H1 (cell line): ENCODE measurements around the gene YY1AP1. TPM values are rescaled to one million over a fixed set of nuclear protein-coding genes. Genes with fewer than 3 reads are reported as not detected.
"Not testable (repeated sequence)": the region's sequence is repeated elsewhere in the genome, so short reads cannot be mapped to it uniquely, and the experiment has no call there.

Source experiments
- CTCF ChIA-PET: fragments of 300-600 bp; sonication (Branson Sonifier 250); formaldehyde crosslinking; loops from one replicate; lab custom pipeline; 2021; ENCODE audit not compliant: partially characterized antibody; lab: Charles Lee
- POLR2A ChIA-PET: fragments of 300-600 bp; sonication (Branson Sonifier 250); formaldehyde crosslinking; loops from one replicate; lab custom pipeline; 2021; ENCODE audit warnings: inconsistent platforms; ENCODE audit not compliant: partially characterized antibody; lab: Charles Lee
- DNase-seq, 2 experiments: peaks; one replicate each; pipeline versions ENCODE4 v3.0.0 to v3.0.0-alpha.2; 2010 to 2022; ENCODE audit warnings: low spot score in 2 of 2, low read depth in 1 of 2, mixed read lengths in 1 of 2
- FAIRE-seq: peaks from 2 replicates; lab custom pipeline; 2011; peaks lifted over from hg19 to GRCh38; lab: Jason Lieb, UNC
- H2AFZ ChIP-seq: 2 replicates; pipeline ENCODE4 v1.8.1; 2012; ENCODE audit warnings: low read length, inconsistent platforms
- H2AK5ac ChIP-seq: 2 replicates; pipeline ENCODE4 v1.6.1; 2013; ENCODE audit warnings: low read depth, low read length
- H2BK120ac ChIP-seq: replicated peaks from 2 replicates; pipeline ENCODE3; 2013; ENCODE audit warnings: low read depth, low read length, inconsistent platforms
- H2BK12ac ChIP-seq: 2 replicates; pipeline ENCODE4 v1.6.1; 2013; ENCODE audit warnings: low read depth, low read length
- H2BK15ac ChIP-seq: 2 replicates; pipeline ENCODE4 v1.6.1; 2013; ENCODE audit warnings: low read length
- H2BK20ac ChIP-seq: 2 replicates; pipeline ENCODE4 v1.6.1; 2013; ENCODE audit warnings: low read length
- H2BK5ac ChIP-seq: 2 replicates; pipeline ENCODE4 v1.6.1; 2013; ENCODE audit warnings: low read depth, low read length
- H3K14ac ChIP-seq: 2 replicates; pipeline ENCODE4 v1.6.1; 2013; ENCODE audit warnings: inconsistent platforms; ENCODE audit not compliant: insufficient read length
- H3K18ac ChIP-seq: 2 replicates; pipeline ENCODE4 v1.6.1; 2013; ENCODE audit warnings: low read length; ENCODE audit errors: extremely low read depth
- H3K23ac ChIP-seq: 2 replicates; pipeline ENCODE4 v1.6.1; 2013; ENCODE audit warnings: inconsistent platforms; ENCODE audit not compliant: insufficient read length
- H3K23me2 ChIP-seq: 2 replicates; pipeline ENCODE4 v1.6.1; 2013; ENCODE audit warnings: low read depth, low read length
- H3K27ac ChIP-seq: 2 replicates; pipeline ENCODE4 v1.6.1; 2011; ENCODE audit warnings: low read depth, low read length, inconsistent platforms
- H3K27me3 ChIP-seq, 4 experiments: replicated peaks in 1 of 4; 1 replicate in 1 of 4; 2 replicates in 3 of 4; pipeline versions ENCODE4 v1.6.1 to v1.8.1; 2011 to 2013; ENCODE audit warnings: low read length in 3 of 4, mild to moderate bottlenecking in 3 of 4, inconsistent platforms in 2 of 4, mixed read lengths in 2 of 4, moderate library complexity in 1 of 4; ENCODE audit not compliant: control insufficient read depth in 3 of 4, insufficient read depth in 3 of 4; ENCODE audit errors: extremely low read depth in 1 of 4
- H3K36me3 ChIP-seq, 4 experiments: 2 replicates each; pipeline versions ENCODE4 v1.6.1 to v1.8.1; 2011 to 2013; ENCODE audit warnings: mild to moderate bottlenecking in 4 of 4, low read length in 3 of 4, moderate library complexity in 2 of 4, control low read depth in 1 of 4, inconsistent platforms in 1 of 4; ENCODE audit not compliant: insufficient read depth in 4 of 4, control insufficient read depth in 2 of 4
- H3K4ac ChIP-seq: replicated peaks from 2 replicates; pipeline ENCODE3; 2013; ENCODE audit warnings: low read length, low read depth, mixed read lengths, inconsistent platforms; ENCODE audit not compliant: insufficient read length
- H3K4me1 ChIP-seq, 4 experiments: replicated peaks in 1 of 4; 1 replicate in 1 of 4; 2 replicates in 3 of 4; pipeline versions ENCODE4 v1.6.1 to v1.8.1; 2011 to 2013; ENCODE audit warnings: low read length in 3 of 4, inconsistent platforms in 2 of 4, mixed read lengths in 1 of 4; ENCODE audit not compliant: insufficient read depth in 4 of 4, control insufficient read depth in 3 of 4
- H3K4me2 ChIP-seq, 2 experiments: 2 replicates each; pipeline versions ENCODE4 v1.6.1 to v1.8.1; 2011 to 2013; ENCODE audit warnings: low read depth in 2 of 2, low read length in 2 of 2, control low read depth in 1 of 2, inconsistent platforms in 1 of 2, mild to moderate bottlenecking in 1 of 2; ENCODE audit not compliant: insufficient read depth in 1 of 2
- H3K4me3 ChIP-seq, 4 experiments: fragments of 200-600, 300-600 bp in 1 of 4; sonication (generic), shearing (Covaris generic), sonication (Bioruptor Twin) in 1 of 4; 2 replicates each; pipeline versions ENCODE4 v1.5.1 to v1.8.1; 2011 to 2016; ENCODE audit warnings: low read length in 4 of 4, low read depth in 3 of 4, control low read depth in 2 of 4, inconsistent platforms in 2 of 4, mild to moderate bottlenecking in 2 of 4, mixed read lengths in 1 of 4, moderate library complexity in 1 of 4; ENCODE audit not compliant: insufficient read depth in 2 of 4; ENCODE audit errors: extremely low read depth in 1 of 4
- H3K56ac ChIP-seq: replicated peaks from 2 replicates; pipeline ENCODE3; 2013; ENCODE audit warnings: low read depth, mild to moderate bottlenecking, mixed read lengths, low read length, inconsistent platforms; ENCODE audit not compliant: insufficient read length
- H3K79me1 ChIP-seq: 2 replicates; pipeline ENCODE4 v1.6.1; 2013; ENCODE audit warnings: low read depth, low read length, control low read depth
- H3K79me2 ChIP-seq, 2 experiments: 2 replicates each; pipeline versions ENCODE4 v1.6.1 to v1.8.1; 2012 to 2013; ENCODE audit warnings: low read length in 2 of 2, mild to moderate bottlenecking in 2 of 2, inconsistent platforms in 1 of 2; ENCODE audit not compliant: insufficient read depth in 2 of 2, control insufficient read depth in 1 of 2
- H3K9ac ChIP-seq, 4 experiments: replicated peaks in 1 of 4; 1 replicate in 1 of 4; 2 replicates in 3 of 4; pipeline versions ENCODE4 v1.6.1 to v1.8.1; 2011 to 2013; ENCODE audit warnings: low read depth in 3 of 4, low read length in 3 of 4, control low read depth in 2 of 4, mild to moderate bottlenecking in 2 of 4, moderate library complexity in 2 of 4, inconsistent platforms in 1 of 4; ENCODE audit errors: extremely low read depth in 1 of 4
- H3K9me3 ChIP-seq, 2 experiments: 2 replicates each; pipeline versions ENCODE4 v1.6.1 to v1.8.1; 2012 to 2013; ENCODE audit warnings: mild to moderate bottlenecking in 2 of 2, moderate library complexity in 2 of 2, control low read depth in 1 of 2, inconsistent platforms in 1 of 2, low read depth in 1 of 2, low read length in 1 of 2, mixed read lengths in 1 of 2; ENCODE audit not compliant: insufficient read depth in 2 of 2
- H4K20me1 ChIP-seq, 2 experiments: replicated peaks in 1 of 2; 2 replicates each; pipeline versions ENCODE3 to v1.8.1; 2011 to 2013; ENCODE audit warnings: inconsistent platforms in 2 of 2, low read length in 2 of 2, mild to moderate bottlenecking in 1 of 2; ENCODE audit not compliant: insufficient read depth in 2 of 2, control insufficient read depth in 1 of 2
- H4K5ac ChIP-seq: 2 replicates; pipeline ENCODE4 v1.6.1; 2013; ENCODE audit warnings: low read length, low read depth, mixed read lengths, inconsistent platforms; ENCODE audit not compliant: insufficient read length
- H4K8ac ChIP-seq: 2 replicates; pipeline ENCODE4 v1.8.0; 2013; ENCODE audit warnings: mild to moderate bottlenecking, moderate library complexity, low read length, inconsistent platforms; ENCODE audit not compliant: insufficient read depth; ENCODE audit errors: extremely low read depth
- H4K91ac ChIP-seq: replicated peaks from 2 replicates; pipeline ENCODE3; 2013; ENCODE audit warnings: low read length, mixed read lengths, inconsistent platforms; ENCODE audit not compliant: insufficient read length
- PHF8 ChIP-seq: fragments of 200-600 bp; sonication (generic); conservative IDR thresholded peaks from 2 replicates; pipeline ENCODE4 v1.7.1; 2012; ENCODE audit warnings: low read depth, mild to moderate bottlenecking, inconsistent platforms, low read length, moderate library complexity
- SAP30 ChIP-seq: fragments of 300-600 bp; sonication (generic); IDR thresholded peaks from 2 replicates; pipeline ENCODE4 v1.7.1; 2012; ENCODE audit warnings: low read length, moderate library complexity, mild to moderate bottlenecking, inconsistent platforms; ENCODE audit not compliant: insufficient read depth, insufficient replicate concordance
- SIN3A ChIP-seq, 2 experiments: IDR thresholded peaks in 1 of 2; conservative IDR thresholded peaks in 1 of 2; 2 replicates each; pipeline ENCODE4 v1.6.1; 2011 to 2012; ENCODE audit warnings: low read length in 2 of 2, improper control_type of control experiment in 1 of 2, low read depth in 1 of 2, mild to moderate bottlenecking in 1 of 2
- TAF1 ChIP-seq: IDR thresholded peaks from 2 replicates; pipeline ENCODE4 v1.6.1; 2011; ENCODE audit warnings: mild to moderate bottlenecking, low read depth, low read length
- TAF7 ChIP-seq: optimal IDR thresholded peaks from 2 replicates; pipeline ENCODE3; 2011; ENCODE audit warnings: low read depth, mild to moderate bottlenecking, inconsistent platforms, low read length, moderate library complexity, borderline replicate concordance
- WGBS, 2 experiments: shearing (Covaris generic) in 1 of 2; methylation state at CpG; one replicate each; pipeline versions ENCODE4 v1.1.6 to v1.1.7; 2013 to 2015; ENCODE audit warnings: low lambda C conversion rate in 2 of 2, mixed read lengths in 2 of 2, inconsistent platforms in 1 of 2, low coverage in 1 of 2, missing lambda C conversion rate in 1 of 2; ENCODE audit not compliant: insufficient replicate concordance in 2 of 2, insufficient coverage in 1 of 2, insufficient read length in 1 of 2; ENCODE audit errors: extremely low coverage in 1 of 2, missing lambda C conversion rate in 1 of 2; 5-methylcytosine and 5-hydroxymethylcytosine counted together
- polyA plus RNA-seq, 7 experiments: library from polyadenylated mRNA; depleted of rRNA in 3 of 7; stranded (reverse) in 5 of 7; unstranded in 2 of 7; fragments of >200 nt in 5 of 7; fragments of 200-250 nt in 2 of 7; gene quantifications; 1 replicate in 5 of 7; 2 replicates in 1 of 7; 4 replicates in 1 of 7; pipeline versions ENCODE4 v1.2.1 to v1.2.3, GENCODE V29; 2011 to 2013; ENCODE audit warnings: missing spikeins in 2 of 7, mixed read lengths in 2 of 7
- total RNA-seq: library from RNA; stranded (reverse); fragmentation: NEBNext Ultra II Directional; extraction: Animal tissue kit (Norgen Biotek cat#: 25700); gene quantifications from 2 replicates; pipeline ENCODE4 v1.2.1, GENCODE V29; 2021
- TF ChIP-seq, protein P1 (sequence below): IDR thresholded peaks from 2 replicates; pipeline ENCODE4 v1.6.1; 2012; ENCODE audit warnings: inconsistent platforms

Gene YY1AP1
- total and polyA plus RNA-seq, 2 of the 8 experiments (the other 6 are each of a cell fraction or from before 2014, with no cell fraction given) = 44.2 to 48.6 TPM

DNA sequence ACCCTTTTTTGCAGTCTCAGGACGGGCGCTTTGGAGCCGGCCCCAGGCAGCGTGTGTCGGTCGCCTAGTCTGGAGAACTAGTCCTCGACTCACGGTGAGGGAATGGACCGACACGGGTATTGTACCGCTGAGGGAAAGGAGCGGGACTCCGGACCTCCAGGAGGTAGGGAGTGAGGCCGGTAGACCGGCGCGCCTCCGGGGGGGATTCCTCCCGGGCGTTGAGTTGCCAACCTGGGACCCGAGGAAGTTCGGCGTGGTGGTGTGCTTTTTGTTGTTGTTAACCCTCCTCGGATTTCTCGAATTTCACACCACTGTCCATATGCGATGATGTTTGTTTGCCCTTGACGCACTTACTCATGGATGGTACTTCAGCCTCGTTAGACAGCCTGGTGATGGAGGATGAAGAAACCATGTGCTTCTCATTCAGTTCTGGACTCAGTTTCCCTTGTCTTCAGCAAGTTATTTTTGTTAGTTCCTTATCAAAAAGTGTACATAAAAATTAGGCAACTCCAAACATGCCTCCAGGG lies 570 bp upstream of the YY1AP1 start, which contains the start of gene DAP3:
Gene DAP3, plus strand, starts transcription at position 11 of the 527 bp plus-strand sequence. CDS start 20,689 bp downstream, outside the sequence.
- DNase-seq, FAIRE-seq, H3K9me3 ChIP-seq, H3K4me1 ChIP-seq, H3K23ac ChIP-seq, H3K79me1 ChIP-seq, H2AK5ac ChIP-seq, H3K14ac ChIP-seq, H4K20me1 ChIP-seq, H3K27me3 ChIP-seq, H3K23me2 ChIP-seq, POLR2A ChIA-PET: not testable (repeated sequence)
- Histone ChIP-seq H2BK5ac (peak within 1 kb of the TSS; percentile 100), H3K27ac (peak within 1 kb of the TSS; percentile 99), H2BK15ac (peak within 1 kb of the TSS; percentile 95; the same call in 1 of the 2 replicates), H4K91ac (peak within 1 kb of the TSS; percentile 98), H3K4me2 (peak within 1 kb of the TSS; percentile 77 to 80), H2BK120ac (peak within 1 kb of the TSS; percentile 99), H3K4ac (peak within 1 kb of the TSS; percentile 97), H3K9ac (peak within 1 kb of the TSS; percentile 86 to 98 (median 94)), H2AFZ (peak within 1 kb of the TSS; percentile 92; the same call in 1 of the 2 replicates), H2BK12ac (peak within 1 kb of the TSS; percentile 87; the same call in 1 of the 2 replicates), H4K5ac (peak within 1 kb of the TSS; percentile 99), H3K79me2 (peaks cover 5 to 82% of the 10 kb centered on the region in 2 experiments), H2BK20ac (peak within 1 kb of the TSS; percentile 48; the same call in 1 of the 2 replicates), H3K18ac (peak within 1 kb of the TSS; percentile 97), H3K4me3 (peak within 1 kb of the TSS; percentile 85 to 97 (median 93)), H3K56ac (peak within 1 kb of the TSS; percentile 73), H3K36me3 (peaks cover 0 to 27% (median 8%) of the 10 kb centered on the region in 4 experiments; a peak in 3 of 8 replicates), H4K8ac (peak within 1 kb of the TSS; percentile 93)
- WGBS, 2 experiments = 1% methylated on average over 21 of the region's 28 CpGs; no CpG with 5 or more reads in 1 of the 2 experiments
- CTCF ChIA-PET = interaction anchor here (0.7 kb wide), 1 partner anchor 439 kb away, joined by 3 read pairs; no protein-coding TSS in a partner anchor
- peak; percentile 67; the same call in 1 of the 2 replicates for TF ChIP-seq TAF1
- TF ChIP-seq, protein P1, sequence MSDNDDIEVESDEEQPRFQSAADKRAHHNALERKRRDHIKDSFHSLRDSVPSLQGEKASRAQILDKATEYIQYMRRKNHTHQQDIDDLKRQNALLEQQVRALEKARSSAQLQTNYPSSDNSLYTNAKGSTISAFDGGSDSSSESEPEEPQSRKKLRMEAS = peak; percentile 9; the same call in 1 of the 2 replicates
- TF ChIP-seq TAF7 = peak; percentile 12
- 0 out of 2 replicates have a peak, but pooled peaks have one; percentile 32 for TF ChIP-seq PHF8
- peak in 1 of 2 experiments; percentile 67; a peak in 1 of 4 replicates for TF ChIP-seq SIN3A (conservative IDR thresholded peaks at IDR 0.05 in 1 of 2, IDR thresholded peaks at IDR 0.05 in 1 of 2; ENCODE audit: low read depth in 1 of 2, low read length in 2 of 2)
- TF ChIP-seq SAP30 = peak; percentile 61
